Peyer's patch (tissue), 4 donors: ENCODE results near the gene ELOVL2. TPM values are rescaled to one million over a fixed set of nuclear protein-coding genes. Genes with fewer than 3 reads are reported as not detected.

Experiments
- DNase-seq, 3 donors: peaks; one replicate each; pipeline ENCODE4 v3.0.0-alpha.2; 2017 to 2019
- H3K27ac ChIP-seq, 4 donors: fragments of 200-600 bp; sonication (generic); one replicate each; pipeline ENCODE4 v1.5.1; 2016 to 2019
- H3K27me3 ChIP-seq, 2 donors: fragments of 200-600 bp; sonication (generic); one replicate each; pipeline ENCODE4 v1.5.1; 2019
- H3K36me3 ChIP-seq, 3 donors: fragments of 200-600 bp; sonication (generic); one replicate each; pipeline ENCODE4 v1.5.1; 2016 to 2019
- H3K4me1 ChIP-seq, 4 donors: fragments of 200-600 bp; sonication (generic); one replicate each; pipeline ENCODE4 v1.5.1; 2016 to 2019
- H3K4me3 ChIP-seq, 4 donors: fragments of 200-600 bp; sonication (generic); 1 replicate in 3 of 4; 2 replicates in 1 of 4; pipeline ENCODE4 v1.5.1; 2016 to 2019; ENCODE audit warnings: mild to moderate bottlenecking in 1 of 4
- H3K9me3 ChIP-seq, 4 donors: fragments of 200-600 bp; sonication (generic); one replicate each; pipeline ENCODE4 v1.5.1; 2016 to 2019; ENCODE audit warnings: mild to moderate bottlenecking in 1 of 4
- POLR2A ChIP-seq, 2 donors: fragments of 450-650 bp; IDR thresholded peaks; one replicate each; pipeline ENCODE4 v1.5.1; 2017; ENCODE audit warnings: antibody characterized with exemption in 2 of 2, mild to moderate bottlenecking in 2 of 2, moderate library complexity in 2 of 2
- total RNA-seq, 4 donors: library from RNA; depleted of rRNA; stranded (reverse); fragments of >200 nt; gene quantifications; one replicate each; pipeline ENCODE4 v1.1.0, GENCODE V29; 2016
- TF ChIP-seq, protein P1 (sequence below), 6 experiments: fragments of 450-650 bp in 4 of 6; fragments of 200-600 bp in 2 of 6; sonication (generic) in 1 of 6; IDR thresholded peaks; one replicate each; pipeline ENCODE4 v1.5.1; 2017 to 2019; ENCODE audit warnings: antibody characterized with exemption in 6 of 6, mild to moderate bottlenecking in 3 of 6, moderate library complexity in 1 of 6

Gene ELOVL2
- total RNA-seq, 4 donors from 2014 or later: 0.18 to 0.27 TPM; not detected in 2

- Histone ChIP-seq H3K27ac (no peak overlapping the region), H3K9me3 (no peaks in the 10 kb centered on the region), H3K36me3 (no peaks in the 10 kb centered on the region), H3K27me3 (no peaks in the 10 kb centered on the region), H3K4me3 (no peak overlapping the region), H3K4me1 (no peaks in the 10 kb centered on the region)
- no peak for DNase-seq
- TF ChIP-seq, protein P1, sequence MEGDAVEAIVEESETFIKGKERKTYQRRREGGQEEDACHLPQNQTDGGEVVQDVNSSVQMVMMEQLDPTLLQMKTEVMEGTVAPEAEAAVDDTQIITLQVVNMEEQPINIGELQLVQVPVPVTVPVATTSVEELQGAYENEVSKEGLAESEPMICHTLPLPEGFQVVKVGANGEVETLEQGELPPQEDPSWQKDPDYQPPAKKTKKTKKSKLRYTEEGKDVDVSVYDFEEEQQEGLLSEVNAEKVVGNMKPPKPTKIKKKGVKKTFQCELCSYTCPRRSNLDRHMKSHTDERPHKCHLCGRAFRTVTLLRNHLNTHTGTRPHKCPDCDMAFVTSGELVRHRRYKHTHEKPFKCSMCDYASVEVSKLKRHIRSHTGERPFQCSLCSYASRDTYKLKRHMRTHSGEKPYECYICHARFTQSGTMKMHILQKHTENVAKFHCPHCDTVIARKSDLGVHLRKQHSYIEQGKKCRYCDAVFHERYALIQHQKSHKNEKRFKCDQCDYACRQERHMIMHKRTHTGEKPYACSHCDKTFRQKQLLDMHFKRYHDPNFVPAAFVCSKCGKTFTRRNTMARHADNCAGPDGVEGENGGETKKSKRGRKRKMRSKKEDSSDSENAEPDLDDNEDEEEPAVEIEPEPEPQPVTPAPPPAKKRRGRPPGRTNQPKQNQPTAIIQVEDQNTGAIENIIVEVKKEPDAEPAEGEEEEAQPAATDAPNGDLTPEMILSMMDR (IDR thresholded peaks at IDR 0.05): no peak
- TF ChIP-seq POLR2A (IDR thresholded peaks at IDR 0.05): no peak
These were observed 20.7 kb upstream of the ELOVL2 start for GRCh38 chr6:11064836-11065235.

DNA sequence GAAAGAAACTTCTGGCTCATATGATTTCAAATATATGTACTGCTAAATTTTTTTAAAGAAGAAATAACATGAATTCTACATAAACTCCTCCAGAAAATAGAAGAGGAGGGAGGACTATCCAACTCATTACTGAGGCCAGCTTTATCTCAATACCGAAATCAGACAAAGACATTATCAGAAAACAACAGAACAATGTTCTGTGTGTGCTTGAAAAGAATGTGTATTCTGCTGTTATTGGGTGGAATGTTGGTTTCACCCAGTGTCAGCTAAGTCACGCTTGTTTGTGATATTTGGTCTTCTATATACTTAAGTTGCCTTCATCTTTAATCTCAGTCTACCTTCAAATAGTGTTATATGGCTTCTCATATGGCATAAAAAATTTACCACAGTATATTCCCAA is 18.6 kb upstream of the ELOVL2 start:
- no peak overlapping the region for H3K4me3 ChIP-seq
- no peaks in the 10 kb centered on the region for H3K9me3 ChIP-seq
- DNase-seq: no peak
- no peaks in the 10 kb centered on the region for H3K36me3 ChIP-seq
- TF ChIP-seq, protein P1 (IDR thresholded peaks at IDR 0.05): no peak
- no peak for TF ChIP-seq POLR2A (IDR thresholded peaks at IDR 0.05)
- no peaks in the 10 kb centered on the region for H3K27me3 ChIP-seq
- H3K4me1 ChIP-seq: no peaks in the 10 kb centered on the region
- H3K27ac ChIP-seq: no peak overlapping the region

GRCh38 chr6:11062083-11062482 is 18.0 kb upstream of the ELOVL2 start:
- H3K27ac ChIP-seq: no peak overlapping the region
- H3K4me3 ChIP-seq: no peak overlapping the region
- no peaks in the 10 kb centered on the region for H3K36me3 ChIP-seq
- DNase-seq: no peak
- no peaks in the 10 kb centered on the region for H3K27me3 ChIP-seq
- no peaks in the 10 kb centered on the region for H3K9me3 ChIP-seq
- TF ChIP-seq, protein P1 (IDR thresholded peaks at IDR 0.05): no peak
- no peaks in the 10 kb centered on the region for H3K4me1 ChIP-seq

- no peak for DNase-seq
- no peaks in the 10 kb centered on the region for H3K27me3 ChIP-seq
These were observed 14.3 kb upstream of the ELOVL2 start for GRCh38 chr6:11058406-11058805.

DNA sequence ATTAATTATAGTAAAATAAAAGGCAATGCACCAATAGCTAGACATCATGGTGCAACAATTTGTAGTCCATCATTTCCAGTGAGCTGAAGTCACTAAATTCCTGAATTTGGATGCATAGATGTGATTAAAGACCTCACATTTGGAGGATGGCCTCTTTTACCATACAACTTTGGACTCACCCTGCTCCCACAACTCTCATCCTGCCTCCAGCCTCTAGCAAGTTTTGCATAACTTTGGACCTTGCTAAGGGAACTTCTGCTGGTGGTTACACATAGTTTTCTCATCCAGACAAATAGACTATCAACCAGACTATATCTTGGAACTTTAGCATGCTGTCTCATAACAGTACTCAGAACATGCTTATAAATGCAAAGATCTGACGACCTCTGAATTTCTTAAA is 12.8 kb upstream of the ELOVL2 start:
- DNase-seq: no peak
- H3K9me3 ChIP-seq: no peaks in the 10 kb centered on the region
- H3K36me3 ChIP-seq: no peaks in the 10 kb centered on the region
- H3K4me1 ChIP-seq: no peaks in the 10 kb centered on the region
- TF ChIP-seq POLR2A (IDR thresholded peaks at IDR 0.05): no peak
- TF ChIP-seq, protein P1 (IDR thresholded peaks at IDR 0.05): no peak
- no peak overlapping the region for H3K4me3 ChIP-seq
- no peaks in the 10 kb centered on the region for H3K27me3 ChIP-seq
- H3K27ac ChIP-seq: no peak overlapping the region

More at GRCh38 chr6:11058406-11058805, 14.3 kb upstream of the ELOVL2 start:
- H3K27ac ChIP-seq: no peak overlapping the region
- no peaks in the 10 kb centered on the region for H3K36me3 ChIP-seq
- H3K4me3 ChIP-seq: no peak overlapping the region
- no peaks in the 10 kb centered on the region for H3K9me3 ChIP-seq
- no peaks in the 10 kb centered on the region for H3K4me1 ChIP-seq
- TF ChIP-seq POLR2A (IDR thresholded peaks at IDR 0.05): no peak
- TF ChIP-seq, protein P1 (IDR thresholded peaks at IDR 0.05): no peak

GRCh38 chr6:11055127-11055627 is 11.1 kb upstream of the ELOVL2 start:
- Histone ChIP-seq H3K27me3 (no peaks in the 10 kb centered on the region), H3K9me3 (no peaks in the 10 kb centered on the region), H3K4me1 (no peaks in the 10 kb centered on the region), H3K27ac (no peak overlapping the region), H3K36me3 (no peaks in the 10 kb centered on the region), H3K4me3 (no peak overlapping the region)
- no peak for DNase-seq
- no peak for TF ChIP-seq POLR2A (IDR thresholded peaks at IDR 0.05)
- TF ChIP-seq, protein P1 (IDR thresholded peaks at IDR 0.05): no peak
